Transverse colon (tissue), 4 donors: ENCODE data around the gene USP13. TPM values are rescaled to one million over a fixed set of nuclear protein-coding genes. Genes with fewer than 3 reads are reported as not detected.

Experiments used
- DNase-seq: peaks from one replicate; pipeline ENCODE4 v3.0.0-alpha.2; 2019
- H3K27ac ChIP-seq, 4 donors: fragments of 200-600 bp; sonication (generic); 2 replicates each; pipeline ENCODE4 v1.5.1; 2016 to 2018; ENCODE audit warnings: inconsistent platforms in 4 of 4
- H3K27me3 ChIP-seq: fragments of 200-600 bp; sonication (generic); 2 replicates; pipeline ENCODE4 v1.5.1; 2017; ENCODE audit warnings: inconsistent platforms
- H3K36me3 ChIP-seq, 4 donors: fragments of 200-600 bp; sonication (generic); 2 replicates each; pipeline ENCODE4 v1.5.1; 2017 to 2019; ENCODE audit warnings: inconsistent platforms in 4 of 4
- H3K4me1 ChIP-seq, 4 donors: fragments of 200-600 bp; sonication (generic); 2 replicates each; pipeline ENCODE4 v1.5.1; 2017 to 2020; ENCODE audit warnings: inconsistent platforms in 4 of 4
- H3K4me3 ChIP-seq, 4 donors: fragments of 200-600 bp; sonication (generic); 1 replicate in 1 of 4; 2 replicates in 3 of 4; pipeline versions ENCODE4 v1.5.1 to v1.6.1; 2017 to 2019; ENCODE audit warnings: inconsistent platforms in 4 of 4
- H3K9me3 ChIP-seq, 2 donors: fragments of 200-600 bp; sonication (generic); 2 replicates each; pipeline ENCODE4 v1.5.1; 2017 to 2019; ENCODE audit warnings: inconsistent platforms in 2 of 2
- EP300 ChIP-seq: sonication (generic); formaldehyde crosslinking; IDR thresholded peaks from one replicate; pipeline ENCODE4 v1.6.1; 2017; ENCODE audit warnings: antibody characterized with exemption, low read depth
- POLR2A ChIP-seq: fragments of 450-650 bp; IDR thresholded peaks from one replicate; pipeline ENCODE4 v1.6.1; 2016; ENCODE audit warnings: antibody characterized with exemption, mild to moderate bottlenecking, moderate library complexity
- POLR2AphosphoS5 ChIP-seq, 3 donors: sonication (generic); formaldehyde crosslinking; IDR thresholded peaks; one replicate each; pipeline ENCODE4 v1.6.1; 2016; ENCODE audit warnings: antibody characterized with exemption in 3 of 3
- WGBS, 2 donors: methylation state at CpG; one replicate each; pipeline ENCODE4 v1.1.5; 2018; ENCODE audit warnings: low coverage in 1 of 2; 5-methylcytosine and 5-hydroxymethylcytosine counted together
- in situ Hi-C, 4 donors: fragments of 200-750 bp; cut with MboI; loops; one replicate each; pipeline versions ENCODE4 v1.15.0 to v1.15.1; 2017; ENCODE audit warnings: low sequenced_read_pairs in 3 of 4, low pct_ligation_motif_present in 1 of 4, low pct_unique_long_range_greater_than_20kb in 1 of 4
- intact Hi-C: fragments of 100-400 bp; cut with DNase I; formaldehyde crosslinking; loops from one replicate; pipeline ENCODE4 v1.15.1; 2023; ENCODE audit warnings: low total_unique reads
- total RNA-seq, 4 donors: library from RNA; depleted of rRNA; stranded (reverse); fragments of >200 nt; gene quantifications; one replicate each; pipeline ENCODE4 v1.1.0, GENCODE V29; 2016
- TF ChIP-seq, protein P1 (sequence below), 5 experiments: fragments of 200-600 bp in 3 of 5; fragments of 450-650 bp in 2 of 5; sonication (generic) in 3 of 5; IDR thresholded peaks; 1 replicate in 2 of 5; 2 replicates in 3 of 5; pipeline ENCODE4 v1.5.1; 2016 to 2017; ENCODE audit warnings: antibody characterized with exemption in 5 of 5, inconsistent platforms in 3 of 5, mild to moderate bottlenecking in 2 of 5, moderate library complexity in 1 of 5

USP13 gene
- total RNA-seq, 4 donors from 2014 or later: 2.0 to 3.7 (median 2.7) TPM

DNA sequence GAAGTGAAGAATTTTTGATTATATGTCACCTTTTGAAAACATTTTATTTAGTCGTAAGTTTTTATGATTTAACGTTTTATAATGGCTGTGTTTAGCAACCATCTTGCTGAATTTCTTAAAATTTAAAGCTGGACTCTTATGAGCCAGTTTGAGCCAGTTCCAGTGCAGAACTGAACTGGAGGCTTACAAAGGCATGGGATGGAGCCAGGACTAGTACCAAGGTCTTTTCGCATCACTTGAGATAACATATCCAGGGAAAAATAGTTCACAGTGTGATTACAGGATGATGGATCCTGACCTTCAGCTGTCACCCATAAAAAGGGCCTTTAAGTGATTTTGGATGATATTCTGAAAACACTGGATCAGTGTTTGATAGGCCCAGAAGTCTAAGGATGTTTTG lies 51.0 kb downstream of the USP13 start:
- Histone ChIP-seq H3K27me3 (no peaks in the 10 kb centered on the region), H3K4me1 (no peaks in the 10 kb centered on the region), H3K4me3 (no peak overlapping the region), H3K36me3 (no peaks in the 10 kb centered on the region), H3K9me3 (no peaks in the 10 kb centered on the region), H3K27ac (no peak overlapping the region)
- WGBS, 2 donors: 86 to 90% methylated on average over 3 of the region's 3 CpGs
- intact Hi-C loops (loop anchor here (5.0 kb wide), 1 partner anchor 1223 kb away; no protein-coding TSS in a partner anchor), in situ Hi-C loops (no loop called here)
- DNase-seq: no peak
- TF ChIP-seq POLR2A: no peak
- TF ChIP-seq, protein P1, sequence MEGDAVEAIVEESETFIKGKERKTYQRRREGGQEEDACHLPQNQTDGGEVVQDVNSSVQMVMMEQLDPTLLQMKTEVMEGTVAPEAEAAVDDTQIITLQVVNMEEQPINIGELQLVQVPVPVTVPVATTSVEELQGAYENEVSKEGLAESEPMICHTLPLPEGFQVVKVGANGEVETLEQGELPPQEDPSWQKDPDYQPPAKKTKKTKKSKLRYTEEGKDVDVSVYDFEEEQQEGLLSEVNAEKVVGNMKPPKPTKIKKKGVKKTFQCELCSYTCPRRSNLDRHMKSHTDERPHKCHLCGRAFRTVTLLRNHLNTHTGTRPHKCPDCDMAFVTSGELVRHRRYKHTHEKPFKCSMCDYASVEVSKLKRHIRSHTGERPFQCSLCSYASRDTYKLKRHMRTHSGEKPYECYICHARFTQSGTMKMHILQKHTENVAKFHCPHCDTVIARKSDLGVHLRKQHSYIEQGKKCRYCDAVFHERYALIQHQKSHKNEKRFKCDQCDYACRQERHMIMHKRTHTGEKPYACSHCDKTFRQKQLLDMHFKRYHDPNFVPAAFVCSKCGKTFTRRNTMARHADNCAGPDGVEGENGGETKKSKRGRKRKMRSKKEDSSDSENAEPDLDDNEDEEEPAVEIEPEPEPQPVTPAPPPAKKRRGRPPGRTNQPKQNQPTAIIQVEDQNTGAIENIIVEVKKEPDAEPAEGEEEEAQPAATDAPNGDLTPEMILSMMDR (IDR thresholded peaks at IDR 0.05): no peak
- TF ChIP-seq EP300: no peak
- TF ChIP-seq POLR2AphosphoS5 (IDR thresholded peaks at IDR 0.05): no peak

DNA sequence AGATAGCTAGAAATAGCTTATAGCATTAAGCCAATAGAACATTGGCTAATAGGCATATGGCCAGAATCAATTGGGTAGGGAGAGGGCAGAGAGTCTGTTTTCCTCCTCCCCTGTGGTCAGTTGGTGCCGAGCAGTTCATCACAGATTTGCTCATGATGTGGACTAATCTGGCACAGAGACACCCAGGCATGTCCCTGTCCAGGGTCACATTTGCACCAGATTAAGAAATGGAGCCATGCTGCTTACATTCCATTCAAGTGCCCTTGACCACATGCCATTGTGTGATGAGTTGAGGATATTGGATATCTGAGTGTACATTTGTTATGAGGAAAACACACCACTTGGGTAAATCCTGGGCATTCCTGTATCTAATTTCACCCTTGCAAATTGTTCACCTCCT lies 53.4 kb downstream of the USP13 start:
- no peak overlapping the region for H3K4me3 ChIP-seq
- TF ChIP-seq EP300 (no peak), POLR2AphosphoS5 (IDR thresholded peaks at IDR 0.05) (no peak), POLR2A (no peak)
- TF ChIP-seq, protein P1 (IDR thresholded peaks at IDR 0.05): no peak
- H3K27me3 ChIP-seq: no peaks in the 10 kb centered on the region
- no peaks in the 10 kb centered on the region for H3K9me3 ChIP-seq
- H3K4me1 ChIP-seq: no peaks in the 10 kb centered on the region
- intact Hi-C loops (no loop called here), in situ Hi-C loops (no loop called here)
- 100% methylated on average over 1 of the region's 1 CpG; no CpG with 5 or more reads in 1 of the 2 donors for WGBS, 2 donors
- DNase-seq: no peak
- H3K36me3 ChIP-seq: no peaks in the 10 kb centered on the region
- no peak overlapping the region for H3K27ac ChIP-seq

DNA sequence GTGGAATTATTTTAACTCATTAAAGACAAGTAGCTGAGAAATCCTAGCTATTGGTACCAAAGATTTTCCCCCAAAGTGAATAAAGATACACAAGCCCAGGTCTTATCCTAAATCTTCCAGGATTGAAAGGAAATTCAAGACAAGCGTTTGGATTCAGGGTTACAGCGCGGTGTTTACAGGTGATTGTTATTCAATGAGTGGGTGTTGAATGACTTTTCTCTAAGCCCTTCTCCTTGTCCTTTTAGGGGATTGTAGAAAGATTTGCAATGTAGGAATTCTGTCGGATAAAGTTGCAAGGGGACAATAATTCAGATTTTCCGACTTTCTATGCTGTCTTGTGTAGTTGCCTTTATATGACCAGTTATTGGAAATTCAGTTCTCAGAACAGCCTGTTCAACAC lies 57.2 kb downstream of the USP13 start:
- H3K4me1 ChIP-seq: no peaks in the 10 kb centered on the region
- WGBS, 2 donors: 93 to 100% methylated on average over 5 of the region's 5 CpGs
- no peak overlapping the region for H3K27ac ChIP-seq
- no peak overlapping the region for H3K4me3 ChIP-seq
- intact Hi-C loops (no loop called here), in situ Hi-C loops (no loop called here)
- H3K27me3 ChIP-seq: no peaks in the 10 kb centered on the region
- no peak for DNase-seq
- no peaks in the 10 kb centered on the region for H3K36me3 ChIP-seq
- H3K9me3 ChIP-seq: no peaks in the 10 kb centered on the region
- TF ChIP-seq EP300 (no peak), POLR2AphosphoS5 (IDR thresholded peaks at IDR 0.05) (no peak), POLR2A (no peak)
- TF ChIP-seq, protein P1 (IDR thresholded peaks at IDR 0.05): no peak

DNA sequence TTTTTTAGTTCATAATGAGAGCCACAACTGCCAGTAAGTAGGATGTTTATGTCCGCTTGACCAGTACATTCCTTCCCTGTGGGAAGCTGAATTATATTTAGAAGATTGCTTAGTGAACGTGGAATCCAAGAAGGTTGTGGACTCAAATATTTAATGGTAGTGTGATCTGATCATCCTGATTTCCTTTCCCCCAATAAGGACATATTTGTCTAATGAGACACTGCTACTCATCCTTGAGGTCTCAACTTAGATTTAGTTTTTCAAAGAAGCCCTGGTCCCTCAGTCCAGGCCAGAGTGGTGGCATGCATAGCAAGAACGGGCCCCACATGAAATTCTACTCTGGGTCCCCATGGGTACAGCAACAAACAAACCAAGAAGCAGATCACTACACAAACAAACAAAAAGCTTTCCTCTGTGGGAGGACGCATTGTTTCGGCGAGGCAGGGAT lies 60.8 kb downstream of the USP13 start:
- in situ Hi-C loops: no loop called here
- Histone ChIP-seq H3K27me3 (no peaks in the 10 kb centered on the region), H3K9me3 (no peaks in the 10 kb centered on the region), H3K36me3 (no peaks in the 10 kb centered on the region), H3K4me1 (no peaks in the 10 kb centered on the region), H3K27ac (no peak overlapping the region), H3K4me3 (no peak overlapping the region)
- no peak for TF ChIP-seq POLR2AphosphoS5 (IDR thresholded peaks at IDR 0.05)
- TF ChIP-seq POLR2A: no peak
- TF ChIP-seq, protein P1 (IDR thresholded peaks at IDR 0.05): no peak
- no peak for TF ChIP-seq EP300
- WGBS, 2 donors: 86% methylated on average over 6 of the region's 6 CpGs; no CpG with 5 or more reads in 1 of the 2 donors
- DNase-seq: no peak
- intact Hi-C loops: no loop called here
